IPS DF 19.7 (cell line): ENCODE results near the gene AGR2.
"Not testable (repeated sequence)": the region's sequence is repeated elsewhere in the genome, so short reads cannot be mapped to it uniquely, and the experiment has no call there.

Experiments used
- DNase-seq: peaks from one replicate; pipeline ENCODE4 v3.0.0-alpha.2; 2013; ENCODE audit warnings: low read depth, low spot score

The AGR2 gene

DNA sequence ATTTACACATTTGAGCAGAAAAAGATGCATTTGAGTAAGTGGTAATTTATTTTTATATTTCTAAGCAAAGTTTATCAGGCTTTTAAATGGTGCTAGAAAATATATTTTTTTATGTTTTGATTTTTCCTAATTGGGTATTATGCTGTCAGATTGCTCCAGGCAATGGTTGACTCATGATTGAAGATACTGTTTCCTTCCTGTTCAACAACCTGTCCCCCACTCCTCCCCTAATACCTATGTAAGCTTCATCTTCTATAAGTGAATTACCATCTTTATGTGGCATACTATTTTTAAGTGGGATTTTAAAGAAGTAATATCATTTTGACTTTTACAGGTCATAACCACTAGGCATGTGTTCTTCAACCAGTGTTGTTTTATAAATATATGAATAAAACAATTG lies 29.8 kb downstream of the AGR2 start:
- no peak for DNase-seq

DNA sequence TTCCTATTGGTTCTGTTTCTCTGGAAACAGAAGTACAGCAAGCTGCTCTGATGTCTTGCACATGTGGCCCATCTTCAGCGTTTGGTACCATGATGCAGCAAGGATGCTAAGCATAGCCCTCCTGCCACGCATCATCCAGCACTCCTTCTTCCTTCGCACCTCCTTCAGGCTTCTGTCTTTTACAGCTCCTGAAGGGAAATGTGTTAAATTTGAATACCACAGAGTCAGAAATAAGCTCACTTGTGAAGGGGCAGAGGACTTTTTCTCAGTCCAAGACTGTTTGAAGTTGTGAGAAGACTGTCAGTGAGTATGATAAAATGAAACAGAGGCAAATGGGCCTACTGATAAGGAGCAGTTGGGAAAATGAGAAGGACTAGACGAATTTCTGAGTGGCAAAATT lies 30.5 kb downstream of the AGR2 start:
- no peak for DNase-seq

DNA sequence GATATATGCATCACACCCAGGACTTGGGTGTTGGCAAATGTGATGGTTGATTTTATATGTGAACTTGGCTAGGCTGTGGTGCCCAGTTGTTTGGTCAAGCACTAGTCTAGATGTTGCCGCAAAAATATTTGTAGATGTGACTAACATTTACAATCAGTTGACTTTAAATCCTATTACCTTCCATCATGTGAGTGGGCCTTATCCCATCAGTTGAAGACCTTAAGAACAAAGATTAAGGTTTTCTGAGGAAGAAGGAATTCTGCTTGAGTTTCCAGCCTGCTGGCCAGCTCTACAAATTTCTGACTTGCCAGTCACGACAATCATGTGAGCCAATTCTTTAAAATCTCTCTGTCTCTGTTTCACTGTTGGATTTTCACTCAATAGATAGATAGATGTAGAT lies 30.9 kb downstream of the AGR2 start:
- no peak for DNase-seq

DNA sequence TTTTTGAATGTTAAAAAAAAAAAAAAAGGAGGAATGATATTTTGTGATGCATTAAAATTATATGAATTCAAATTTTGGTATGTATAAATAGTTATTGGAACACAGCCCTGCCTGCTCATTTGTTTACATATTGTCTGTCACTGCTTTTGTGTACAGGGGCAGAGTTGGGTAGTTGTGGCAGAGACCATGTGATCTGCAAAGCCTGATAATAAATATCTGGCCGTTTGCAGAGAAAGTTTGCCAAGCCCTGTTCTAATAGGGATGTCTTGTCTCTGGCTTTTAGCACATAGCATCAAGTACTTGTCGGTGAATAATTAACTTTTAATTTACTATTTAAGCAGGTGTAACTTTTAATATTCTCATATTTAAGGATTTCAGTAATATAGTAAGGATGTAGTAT lies 31.5 kb downstream of the AGR2 start:
- DNase-seq: no peak

DNA sequence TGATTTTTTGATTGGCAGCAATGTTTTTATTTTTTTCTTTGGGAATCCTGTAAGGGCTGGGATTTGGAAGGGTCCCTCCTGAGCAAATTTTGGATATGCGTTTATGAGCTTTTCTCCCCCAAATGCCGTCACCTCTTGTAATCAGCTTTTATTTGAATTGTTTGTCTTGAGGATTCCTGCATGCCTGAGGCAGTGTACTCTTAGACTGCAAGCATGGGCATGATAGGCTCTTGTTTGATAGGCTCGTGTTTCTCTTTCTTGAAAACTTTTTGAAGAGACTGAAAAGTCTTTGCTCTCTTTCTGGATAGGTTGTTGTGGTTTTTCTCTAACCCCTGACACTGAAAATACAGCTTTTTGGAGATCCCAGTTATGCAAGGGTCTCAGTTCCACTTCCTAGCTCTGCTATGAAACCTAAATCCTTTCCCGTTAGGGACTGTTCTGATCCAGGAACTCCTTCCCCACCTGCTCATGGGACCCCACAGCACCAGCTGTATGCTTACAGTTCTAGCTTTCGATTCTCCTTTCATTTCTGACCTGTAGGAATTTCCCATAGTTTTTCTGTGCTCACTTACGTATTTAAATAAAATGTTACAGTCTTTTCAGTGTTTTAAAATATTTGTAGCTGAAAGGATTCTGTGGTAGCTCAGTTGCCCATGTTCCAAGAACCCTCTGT lies 34.0 kb downstream of the AGR2 start:
- no peak for DNase-seq

DNA sequence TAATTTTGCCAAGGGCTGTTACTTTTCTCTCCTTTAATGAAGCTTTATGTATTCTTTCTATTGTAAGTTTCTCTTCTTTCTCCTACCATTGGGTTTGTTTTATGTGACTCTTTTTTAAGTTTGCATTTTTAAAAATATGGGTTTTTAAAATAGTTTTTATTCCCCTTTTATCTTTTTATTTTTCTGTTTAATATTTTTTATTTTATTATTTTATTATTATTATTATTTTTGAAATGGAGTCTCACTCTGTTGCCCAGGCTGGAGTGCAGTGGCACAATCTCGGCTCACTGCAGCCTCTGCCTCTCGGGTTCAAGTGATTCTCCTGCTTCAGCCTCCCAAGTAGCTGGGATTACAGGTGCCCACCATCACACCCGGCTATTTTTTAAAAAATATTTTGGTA lies 34.8 kb downstream of the AGR2 start:
- DNase-seq: not testable (repeated sequence)

DNA sequence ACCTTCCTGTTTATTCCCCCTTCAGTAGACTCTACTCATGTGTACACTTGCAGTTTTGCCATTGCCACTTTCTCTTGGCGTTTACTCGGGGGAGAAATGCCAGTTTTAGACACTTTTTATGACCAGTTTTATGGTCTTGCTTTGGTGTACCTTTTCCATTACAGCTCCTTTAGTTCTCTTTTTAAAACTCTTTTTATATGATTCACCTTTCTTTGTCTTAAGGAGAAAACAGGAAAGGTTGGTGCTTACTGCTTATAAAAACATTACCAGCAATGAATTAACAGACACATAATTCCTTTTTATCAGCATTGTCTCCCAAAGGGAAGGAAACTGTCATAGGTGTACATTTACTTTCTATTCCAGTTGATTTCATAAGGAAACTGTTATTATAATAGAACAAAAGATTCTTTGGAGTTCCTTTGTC lies 39.4 kb downstream of the AGR2 start:
- DNase-seq: no peak

DNA sequence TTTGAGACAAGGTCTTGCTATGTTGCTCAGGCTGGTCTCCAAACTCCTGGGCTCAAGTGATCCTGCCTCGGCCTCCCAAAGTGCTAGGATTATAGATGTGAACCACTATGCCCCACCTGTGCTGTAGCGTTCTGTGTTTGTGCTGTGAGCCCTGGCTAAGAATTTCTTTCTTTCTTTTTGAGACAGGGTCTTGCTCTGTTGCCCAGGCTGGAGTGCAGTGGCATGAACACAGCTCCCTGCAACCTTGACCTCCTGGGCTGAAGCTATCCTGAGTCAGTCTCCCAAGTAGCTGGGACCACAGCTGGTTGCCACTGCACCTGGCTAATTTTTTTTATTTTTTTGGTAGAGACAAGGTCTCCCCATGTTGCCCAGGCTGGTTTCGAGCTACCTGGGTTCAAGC lies 39.9 kb downstream of the AGR2 start:
- DNase-seq: no peak

DNA sequence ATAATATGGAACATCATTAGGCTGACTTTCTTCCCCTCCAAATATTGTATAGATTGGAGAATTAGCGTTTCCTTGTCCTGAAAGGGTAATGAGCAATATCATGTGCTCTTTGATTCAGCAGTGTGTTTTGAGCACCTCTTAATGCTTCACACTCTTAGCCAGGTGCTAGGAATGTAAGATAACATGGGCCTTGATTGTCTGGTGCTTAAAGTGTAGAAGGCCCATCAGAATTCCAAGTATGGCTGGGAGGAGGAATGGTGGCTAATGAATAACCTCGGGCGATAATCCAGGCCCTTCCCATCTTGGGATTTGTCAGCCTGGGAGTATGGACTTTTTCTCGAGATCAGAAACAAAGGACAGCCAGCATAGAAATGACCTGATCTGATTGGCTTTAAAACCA lies 42.6 kb downstream of the AGR2 start:
- DNase-seq: no peak

DNA sequence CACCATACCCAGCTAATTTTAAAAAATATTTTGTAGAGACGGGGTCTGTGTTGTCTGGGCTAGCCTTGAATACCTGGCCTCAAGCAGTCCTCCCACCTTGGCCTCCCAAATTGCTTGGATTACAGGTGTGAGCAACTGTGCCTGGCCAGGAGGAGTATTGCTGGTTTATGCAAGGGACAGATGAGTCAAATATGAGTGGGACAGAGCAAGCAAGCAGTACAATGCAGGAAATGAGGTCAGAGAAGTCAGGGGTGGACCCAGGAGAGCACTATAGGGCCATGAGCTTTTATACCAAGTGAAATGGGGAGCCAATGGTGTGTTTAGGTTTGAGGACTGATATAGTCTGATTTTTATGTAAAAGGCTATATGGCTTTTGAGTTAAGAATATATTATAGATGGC lies 45.0 kb downstream of the AGR2 start:
- DNase-seq: no peak

DNA sequence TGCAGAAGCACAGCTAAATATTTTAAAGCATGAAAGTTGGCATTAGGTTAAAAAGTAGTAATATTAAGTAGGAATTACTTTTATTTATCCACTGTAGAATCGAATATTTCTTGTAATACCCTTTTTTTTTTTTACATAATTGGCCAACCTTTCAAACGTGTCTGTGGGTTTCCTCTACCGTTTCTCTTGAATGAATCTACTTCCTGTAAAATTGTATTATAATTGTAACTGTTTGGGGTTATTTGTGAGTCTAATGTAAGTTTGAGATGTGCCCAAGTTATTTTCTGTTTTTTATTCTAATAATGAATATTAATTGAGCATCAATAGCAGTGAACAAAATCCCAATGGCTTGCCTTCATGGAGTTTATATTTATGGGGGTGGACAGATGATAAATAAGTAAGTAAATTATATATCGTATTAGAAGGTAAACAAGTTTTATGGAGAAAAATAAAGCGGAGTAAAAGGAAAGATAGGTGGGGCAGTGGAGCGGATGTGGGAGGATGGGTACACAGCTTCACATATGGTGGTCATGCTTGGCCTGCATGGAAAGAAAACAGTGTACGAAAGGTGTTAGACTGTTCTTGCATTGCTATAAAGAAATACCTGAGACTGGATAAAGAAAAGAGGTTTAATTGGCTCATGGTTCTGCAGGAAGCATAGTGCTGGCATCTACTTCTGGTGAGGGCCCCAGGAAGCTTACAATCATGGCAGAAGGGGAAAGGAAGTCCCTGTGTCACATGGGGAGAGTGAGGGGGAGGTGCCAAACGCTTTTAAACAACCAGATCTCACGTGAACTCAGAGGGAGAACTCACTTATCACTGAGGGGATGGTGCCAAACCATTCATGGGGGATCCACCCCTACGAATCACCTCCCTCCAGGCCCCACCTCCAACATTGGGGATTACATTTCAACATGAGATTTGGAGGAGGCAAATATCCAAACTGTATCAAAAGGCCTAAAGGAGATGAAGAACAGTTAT lies 45.9 kb downstream of the AGR2 start:
- no peak for DNase-seq

DNA sequence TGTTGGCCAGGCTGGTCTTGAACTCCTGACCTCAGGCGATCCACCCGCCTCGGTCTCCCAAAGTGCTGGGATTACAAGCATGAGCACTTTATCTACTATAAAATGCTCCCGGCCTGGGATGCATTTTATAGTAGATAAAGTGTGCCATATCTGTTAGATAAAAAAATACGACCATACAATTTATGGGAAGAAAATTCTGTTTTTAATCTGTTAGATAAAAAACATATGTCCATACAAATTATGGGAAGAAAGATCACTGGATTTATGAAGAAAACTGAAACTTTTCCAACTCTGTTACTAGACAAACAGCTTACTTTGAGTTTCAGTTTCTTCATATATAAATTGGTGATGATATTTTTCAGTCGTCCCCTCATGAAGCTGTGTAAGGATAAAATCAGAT lies 46.8 kb downstream of the AGR2 start:
- no peak for DNase-seq

DNA sequence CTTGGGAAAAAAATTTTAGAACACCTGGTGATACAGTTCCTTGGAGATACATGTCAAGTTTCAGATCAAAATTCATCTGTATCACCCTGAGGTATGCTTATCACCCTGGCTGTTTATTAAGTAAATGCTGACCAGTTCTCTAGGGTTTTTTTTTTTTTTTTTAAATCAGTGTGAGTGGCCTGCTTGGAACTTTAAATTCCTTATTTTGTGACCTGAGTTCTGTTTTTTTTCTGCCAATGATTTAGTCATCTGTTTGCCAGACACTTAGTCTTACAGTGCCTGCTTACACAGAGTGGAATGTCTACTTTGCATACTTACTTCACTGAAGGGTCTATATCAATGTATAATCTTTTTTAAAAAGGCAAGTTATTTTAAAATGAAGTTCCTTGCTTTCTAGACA lies 49.4 kb downstream of the AGR2 start:
- DNase-seq: no peak

DNA sequence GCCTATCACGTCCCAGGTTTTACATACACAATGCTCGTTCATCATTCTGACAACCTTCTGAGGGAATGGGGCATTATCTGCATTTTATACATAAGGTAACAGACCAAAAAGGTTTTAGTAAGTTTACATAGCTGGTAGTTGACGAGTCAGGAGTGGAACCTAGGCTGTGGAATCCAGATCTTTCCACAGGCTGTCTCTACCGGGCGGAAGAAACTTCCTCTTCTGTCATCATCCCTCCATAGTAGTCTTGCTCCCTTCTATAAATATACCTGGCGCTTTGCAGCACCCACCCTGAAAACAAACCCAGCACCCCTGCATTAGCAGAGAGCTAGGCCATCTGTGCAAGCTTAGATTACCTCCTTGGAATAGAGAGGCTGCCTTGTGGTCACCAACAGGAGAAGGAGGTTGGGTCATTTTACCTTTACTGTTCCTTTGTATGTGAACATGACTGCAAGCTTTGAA lies 49.9 kb downstream of the AGR2 start:
- DNase-seq: no peak

DNA sequence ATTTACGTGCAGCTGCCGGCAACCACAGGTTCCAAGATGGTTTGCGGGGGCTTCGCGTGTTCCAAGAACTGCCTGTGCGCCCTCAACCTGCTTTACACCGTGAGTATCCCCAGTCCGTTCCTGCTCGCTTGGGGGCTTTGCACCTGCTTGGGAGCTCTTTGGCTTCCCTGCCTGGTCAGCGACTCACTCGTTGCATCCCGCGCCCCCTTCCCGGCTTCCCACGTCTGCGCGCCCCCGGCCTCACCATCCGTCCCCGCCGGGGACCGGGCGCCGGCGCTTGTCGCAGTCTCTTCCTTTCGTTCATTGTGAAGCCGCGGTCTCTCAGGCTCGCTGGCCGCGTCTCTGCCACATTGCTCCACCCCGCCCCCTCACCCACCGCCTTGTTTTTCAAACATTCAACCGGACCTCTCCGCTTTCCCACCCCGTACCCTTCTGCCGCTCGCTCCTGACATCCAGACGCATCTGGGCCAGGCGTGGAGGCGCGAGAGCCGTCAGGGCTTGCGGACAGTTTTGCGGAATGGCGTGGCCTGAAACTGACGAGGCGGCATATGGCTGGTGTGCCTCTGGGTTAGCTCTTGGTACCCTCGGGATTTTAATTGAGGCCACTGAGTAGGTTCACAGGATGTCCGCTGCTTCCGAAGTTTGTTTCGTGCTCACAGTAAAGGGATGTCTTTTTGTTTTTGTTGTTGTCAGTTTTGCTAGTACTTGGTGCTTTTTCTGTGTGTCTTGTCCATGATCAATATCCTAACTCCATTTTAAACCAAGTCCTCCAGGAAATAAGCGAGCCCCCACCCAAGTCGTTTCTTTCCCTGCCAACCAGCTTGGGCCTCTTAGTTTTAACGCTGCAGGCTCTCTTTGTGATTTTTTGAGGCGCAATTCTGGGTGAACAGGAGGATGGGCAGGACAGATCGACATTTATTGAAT lies 50.6 kb downstream of the AGR2 start:
- no peak for DNase-seq

DNA sequence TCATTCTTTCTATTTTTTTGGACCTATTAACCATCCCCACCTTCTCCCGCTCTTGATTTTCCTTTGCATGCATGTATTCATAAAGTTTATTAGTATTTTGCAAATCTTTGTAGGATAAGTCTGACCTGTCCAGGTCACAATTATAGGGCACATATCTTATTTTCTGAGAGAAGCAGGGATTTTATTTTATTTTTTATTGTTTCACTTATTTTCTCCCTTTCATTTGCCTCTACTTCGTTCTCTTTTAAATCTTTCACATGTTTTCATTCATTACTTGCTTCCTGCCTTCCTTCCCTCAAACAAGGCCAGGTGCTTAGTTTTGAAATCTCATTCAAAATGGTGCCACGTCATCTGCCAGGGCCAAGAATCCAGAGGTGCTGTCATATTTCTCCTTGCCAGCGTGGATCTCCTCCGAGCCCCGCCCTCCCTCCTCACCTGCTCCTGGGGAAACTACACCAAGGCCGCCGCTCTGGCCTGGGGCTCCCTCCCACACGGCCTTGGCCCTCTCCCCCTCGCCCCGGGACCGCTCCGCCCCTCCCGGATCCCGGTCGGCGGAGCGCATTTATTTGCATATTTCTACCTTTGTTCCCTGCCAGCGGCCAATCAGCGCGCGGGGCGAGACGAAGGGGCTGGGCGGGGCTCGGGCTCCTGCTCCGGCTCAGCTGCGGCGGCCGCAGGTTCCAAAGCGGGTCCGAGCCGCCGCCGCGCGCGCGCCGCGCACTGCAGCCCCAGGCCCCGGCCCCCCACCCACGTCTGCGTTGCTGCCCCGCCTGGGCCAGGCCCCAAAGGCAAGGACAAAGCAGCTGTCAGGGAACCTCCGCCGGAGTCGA lies 51.5 kb downstream of the AGR2 start, which contains the start of gene TSPAN13:
TSS of gene TSPAN13 (plus strand) at position 654 of the 830 bp plus-strand sequence. CDS start 213 bp downstream, outside the sequence.
- DNase-seq: peak; percentile 67

DNA sequence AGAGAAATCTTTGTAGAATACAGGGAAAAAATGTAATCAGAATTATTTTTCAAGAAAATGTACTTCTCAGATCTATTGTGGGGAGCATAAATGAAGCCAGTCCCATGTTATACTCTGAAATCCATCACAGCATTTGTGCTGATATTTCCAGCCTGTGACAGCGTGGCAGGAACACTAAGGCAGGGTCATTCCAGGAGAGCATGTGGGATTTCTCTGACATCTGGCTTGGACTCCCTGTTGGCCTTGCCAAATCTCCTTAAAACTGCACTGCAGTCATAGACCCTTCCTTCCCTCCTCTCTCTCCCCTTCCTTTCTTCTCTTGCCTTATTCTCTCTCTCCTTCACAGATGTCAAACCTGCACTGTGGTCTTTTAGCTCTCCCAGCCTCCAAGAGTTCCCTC lies 57.7 kb downstream of the AGR2 start:
- no peak for DNase-seq

DNA sequence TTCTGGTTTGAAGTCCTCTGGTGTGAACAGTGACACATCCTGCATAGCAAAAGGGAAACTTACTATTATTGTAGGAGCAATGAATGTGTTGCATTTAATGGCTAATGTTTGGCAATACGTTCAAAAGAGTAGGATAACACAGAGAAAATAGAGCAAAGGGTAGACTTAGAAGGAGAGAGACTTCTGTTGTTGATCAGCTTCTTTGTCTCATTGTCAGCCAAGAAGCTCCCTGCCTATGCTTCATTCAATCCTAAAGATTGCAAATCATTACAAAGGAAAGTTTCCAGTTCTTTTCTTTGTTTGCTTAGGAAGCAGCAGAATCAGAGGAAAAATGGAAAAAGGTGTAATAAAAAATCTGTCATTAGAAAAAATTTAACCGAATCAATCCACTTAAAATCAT lies 59.2 kb downstream of the AGR2 start:
- DNase-seq: no peak

DNA sequence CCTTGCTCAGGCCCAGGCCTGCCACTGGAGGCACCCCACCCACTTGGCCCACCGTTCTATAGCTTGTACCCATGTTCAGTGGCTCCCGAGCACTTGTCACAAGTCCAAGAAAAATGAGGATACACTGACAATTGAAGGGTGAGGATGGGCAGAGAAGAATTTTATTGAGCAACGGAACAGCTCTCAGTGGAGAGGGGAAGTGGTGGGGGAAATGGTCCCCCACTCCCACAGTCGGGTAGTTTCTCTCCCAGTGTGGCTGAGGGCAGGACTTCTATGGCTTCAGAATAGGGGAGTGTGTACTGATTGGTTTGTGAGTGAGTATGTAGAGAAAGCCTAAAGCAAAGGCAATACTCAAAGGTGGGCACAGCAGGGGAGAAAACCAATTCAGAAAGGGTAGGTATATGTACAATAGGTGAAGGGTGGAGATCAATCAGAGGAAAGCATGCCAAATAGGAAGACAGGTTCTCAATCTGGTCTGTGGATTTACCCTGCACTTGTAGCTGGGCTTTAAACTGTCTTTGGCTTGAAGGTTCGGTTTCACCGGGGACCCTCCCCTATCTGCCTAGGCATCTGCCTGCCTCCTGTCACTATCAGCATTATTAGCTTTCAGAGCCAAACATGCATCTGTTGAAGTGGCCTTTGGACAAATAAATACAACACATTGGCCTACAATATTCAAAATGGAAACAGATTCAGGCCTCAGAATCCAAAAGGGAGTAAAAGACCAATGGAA lies 60.1 kb downstream of the AGR2 start:
- DNase-seq: no peak

DNA sequence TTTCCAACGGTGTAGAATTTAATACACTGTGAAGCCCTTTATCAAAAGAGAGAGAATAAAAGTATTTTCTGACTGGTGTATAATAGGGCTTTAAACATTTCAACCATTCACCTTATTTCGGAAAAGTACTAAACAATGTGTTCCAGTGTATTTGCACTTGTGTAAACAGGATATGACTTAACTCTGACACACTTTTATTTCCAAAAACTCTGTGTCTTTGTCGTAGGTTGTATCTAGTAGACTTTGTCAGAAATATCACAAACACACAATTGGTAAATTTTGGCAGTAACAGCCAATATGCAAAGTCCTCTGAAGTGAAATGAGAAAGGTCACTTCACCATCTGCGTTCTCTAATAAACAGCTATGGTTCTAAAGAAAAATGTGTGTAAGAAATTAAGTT lies 61.6 kb downstream of the AGR2 start:
- no peak for DNase-seq
